Cardiac muscle cell (in vitro differentiated cells and primary cell): ENCODE results near the gene DNAJA4. TPM values are rescaled to one million over a fixed set of nuclear protein-coding genes. Genes with fewer than 3 reads are reported as not detected.

ENCODE experiments used
- DNase-seq, 2 donors: peaks; one replicate each; pipeline versions ENCODE4 v3.0.0 to v3.0.0-alpha.2; 2010 to 2017; ENCODE audit warnings: low read depth in 1 of 2, low spot score in 1 of 2
- H3K27ac ChIP-seq: fragments of 200-600 bp; sonication (generic); 2 replicates; pipeline ENCODE4 v1.5.1; 2016
- H3K27me3 ChIP-seq: fragments of 200-600 bp; sonication (generic); 2 replicates; pipeline ENCODE4 v1.6.0; 2016; ENCODE audit warnings: control low read depth
- H3K36me3 ChIP-seq: fragments of 200-600 bp; sonication (generic); 2 replicates; pipeline ENCODE4 v1.5.1; 2016; ENCODE audit warnings: control low read depth
- H3K4me1 ChIP-seq: fragments of 200-600 bp; sonication (generic); 2 replicates; pipeline ENCODE4 v1.8.1; 2017; ENCODE audit warnings: low read depth, mild to moderate bottlenecking, mixed run types
- H3K4me3 ChIP-seq: fragments of 200-600 bp; sonication (generic); 2 replicates; pipeline ENCODE4 v1.5.1; 2016; ENCODE audit warnings: mild to moderate bottlenecking
- H3K9me3 ChIP-seq: fragments of 200-600 bp; sonication (generic); 2 replicates; pipeline ENCODE4 v1.5.1; 2017; ENCODE audit warnings: low read depth, mild to moderate bottlenecking, control low read depth
- CTCF ChIP-seq: IDR thresholded peaks from 2 replicates; pipeline ENCODE4 v1.5.1; 2012; ENCODE audit warnings: low read depth, mild to moderate bottlenecking, low read length
- polyA plus RNA-seq: library from polyadenylated mRNA; unstranded; fragments of >200 nt; fragmentation: Nextera tagmentation; extraction: Ambion mirVana; gene quantifications from 2 replicates; pipeline ENCODE4 v1.2.1, GENCODE V29; 2016
- total RNA-seq: library from RNA; depleted of rRNA; stranded (reverse); fragments of >200 nt; gene quantifications from 2 replicates; pipeline ENCODE4 v1.2.3, GENCODE V29; 2016

The DNAJA4 gene
- total and polyA plus RNA-seq, 2 experiments from 2014 or later, result 3.2 to 3.4 TPM

- H3K4me3 ChIP-seq, result no peak overlapping the region
- H3K4me1 ChIP-seq, result no peaks in the 10 kb centered on the region
- DNase-seq, result no peak
- no peaks in the 10 kb centered on the region for H3K9me3 ChIP-seq
- no peak overlapping the region for H3K27ac ChIP-seq
- TF ChIP-seq CTCF, result no peak
- no peaks in the 10 kb centered on the region for H3K27me3 ChIP-seq
- H3K36me3 ChIP-seq, result no peaks in the 10 kb centered on the region
These were observed 6.7 kb upstream of the DNAJA4 start for GRCh38 chr15:78257681-78258080.

DNA sequence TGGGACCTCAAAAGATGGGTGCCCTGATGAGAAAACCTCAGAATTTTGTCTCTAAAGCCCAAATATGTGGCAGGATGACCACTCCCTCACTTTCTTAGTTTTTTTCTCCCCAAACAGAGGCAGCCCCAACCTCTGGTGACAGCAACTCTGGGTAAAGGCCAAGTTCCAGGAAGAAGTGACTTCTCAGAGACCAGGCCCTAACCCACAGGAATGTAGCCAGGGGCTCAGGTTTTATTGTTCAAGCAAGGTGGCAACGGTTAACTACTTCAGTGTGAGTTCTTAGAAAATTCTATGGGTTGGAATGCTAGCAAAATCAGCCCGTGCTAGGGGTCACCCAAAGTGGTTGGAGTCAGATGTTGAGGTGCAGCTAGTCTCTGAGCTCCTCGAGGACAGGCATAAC, 5.1 kb upstream of the DNAJA4 start:
- H3K27ac ChIP-seq, result no peak overlapping the region
- H3K27me3 ChIP-seq, result peaks cover 1% of the 10 kb centered on the region
- no peaks in the 10 kb centered on the region for H3K4me1 ChIP-seq
- no peak for DNase-seq
- no peaks in the 10 kb centered on the region for H3K36me3 ChIP-seq
- no peak overlapping the region for H3K4me3 ChIP-seq
- TF ChIP-seq CTCF, result no peak
- no peaks in the 10 kb centered on the region for H3K9me3 ChIP-seq

GRCh38 chr15:78260489-78260888, 3.9 kb upstream of the DNAJA4 start:
- H3K36me3 ChIP-seq, result no peaks in the 10 kb centered on the region
- peaks cover 8% of the 10 kb centered on the region for H3K27me3 ChIP-seq
- no peaks in the 10 kb centered on the region for H3K9me3 ChIP-seq
- no peak overlapping the region for H3K27ac ChIP-seq
- no peak for TF ChIP-seq CTCF
- no peak overlapping the region for H3K4me3 ChIP-seq
- peaks cover 4% of the 10 kb centered on the region for H3K4me1 ChIP-seq
- no peak for DNase-seq

GRCh38 chr15:78261062-78261461, 3.3 kb upstream of the DNAJA4 start:
- TF ChIP-seq CTCF, result no peak

GRCh38 chr15:78263351-78263781, 996 bp upstream of the DNAJA4 start:
- Histone ChIP-seq H3K36me3 (no peaks in the 10 kb centered on the region), H3K27ac (no peak overlapping the region), H3K27me3 (peaks cover 8% of the 10 kb centered on the region), H3K4me1 (peaks cover 19% of the 10 kb centered on the region), H3K9me3 (no peaks in the 10 kb centered on the region), H3K4me3 (no peak overlapping the region)
- no peak for TF ChIP-seq CTCF
- DNase-seq, result no peak

More at GRCh38 chr15:78261062-78261461, 3.3 kb upstream of the DNAJA4 start:
- Histone ChIP-seq H3K27ac (no peak overlapping the region), H3K27me3 (peaks cover 8% of the 10 kb centered on the region), H3K4me1 (peaks cover 7% of the 10 kb centered on the region), H3K36me3 (no peaks in the 10 kb centered on the region), H3K4me3 (no peak overlapping the region), H3K9me3 (no peaks in the 10 kb centered on the region)
- no peak for DNase-seq

GRCh38 chr15:78263907-78264303, 457 bp upstream of the DNAJA4 start:
- H3K9me3 ChIP-seq, result no peaks in the 10 kb centered on the region
- H3K27me3 ChIP-seq, result peaks cover 8% of the 10 kb centered on the region
- DNase-seq, result no peak
- no peaks in the 10 kb centered on the region for H3K36me3 ChIP-seq
- TF ChIP-seq CTCF, result no peak
- H3K27ac ChIP-seq, result no peak overlapping the region
- H3K4me3 ChIP-seq, result no peak overlapping the region
- peaks cover 19% of the 10 kb centered on the region for H3K4me1 ChIP-seq
